Muscle layer of colon (tissue), 2 donors: Measurements from ENCODE around the gene PRMT1.

Experiments
- H3K27ac ChIP-seq: one replicate; pipeline ENCODE4 v1.7.0; 2013; ENCODE audit warnings: low read depth, mild to moderate bottlenecking, low read length, moderate library complexity
- H3K27me3 ChIP-seq, 2 donors: one replicate each; pipeline ENCODE4 v1.7.0; 2013; ENCODE audit warnings: low read length in 2 of 2, mild to moderate bottlenecking in 2 of 2; ENCODE audit not compliant: insufficient read depth in 2 of 2, control insufficient read depth in 1 of 2
- H3K36me3 ChIP-seq: one replicate; pipeline ENCODE4 v1.7.0; 2013; ENCODE audit warnings: mild to moderate bottlenecking, low read length; ENCODE audit not compliant: insufficient read depth
- H3K4me1 ChIP-seq: one replicate; pipeline ENCODE4 v1.7.0; 2013; ENCODE audit warnings: mild to moderate bottlenecking, low read length; ENCODE audit not compliant: insufficient read depth
- H3K4me3 ChIP-seq, 2 donors: one replicate each; pipeline ENCODE4 v1.7.0; 2013; ENCODE audit warnings: low read length in 2 of 2, low read depth in 1 of 2, mild to moderate bottlenecking in 1 of 2, moderate library complexity in 1 of 2
- H3K9ac ChIP-seq: one replicate; pipeline ENCODE4 v1.7.0; 2013; ENCODE audit warnings: low read length
- H3K9me3 ChIP-seq: one replicate; pipeline ENCODE4 v1.7.0; 2013; ENCODE audit warnings: mild to moderate bottlenecking, low read length
- donor health status: abdominal sarcoma.
- donor health status: Adenocarcinoma of cecum.

Gene PRMT1

DNA sequence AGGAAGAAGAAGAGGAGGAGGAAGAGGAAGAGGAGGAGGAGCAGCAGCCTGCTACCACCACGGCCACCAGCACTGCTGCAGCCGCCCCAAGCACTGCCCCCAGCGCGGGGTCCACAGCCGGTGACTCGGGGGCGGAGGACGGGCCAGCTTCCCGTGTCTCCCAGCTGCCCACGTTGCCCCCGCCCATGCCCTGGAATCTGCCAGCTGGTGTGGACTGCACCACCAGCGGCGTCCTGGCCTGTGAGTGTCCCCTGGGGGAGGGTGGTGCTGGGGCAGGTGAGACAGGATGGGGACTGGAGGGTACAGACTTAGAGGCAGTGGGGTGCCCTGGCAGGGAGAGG, 23.6 kb upstream of the PRMT1 start:
- H3K36me3 ChIP-seq: peaks cover 62% of the 10 kb centered on the region
- no peaks in the 10 kb centered on the region for H3K27me3 ChIP-seq

DNA sequence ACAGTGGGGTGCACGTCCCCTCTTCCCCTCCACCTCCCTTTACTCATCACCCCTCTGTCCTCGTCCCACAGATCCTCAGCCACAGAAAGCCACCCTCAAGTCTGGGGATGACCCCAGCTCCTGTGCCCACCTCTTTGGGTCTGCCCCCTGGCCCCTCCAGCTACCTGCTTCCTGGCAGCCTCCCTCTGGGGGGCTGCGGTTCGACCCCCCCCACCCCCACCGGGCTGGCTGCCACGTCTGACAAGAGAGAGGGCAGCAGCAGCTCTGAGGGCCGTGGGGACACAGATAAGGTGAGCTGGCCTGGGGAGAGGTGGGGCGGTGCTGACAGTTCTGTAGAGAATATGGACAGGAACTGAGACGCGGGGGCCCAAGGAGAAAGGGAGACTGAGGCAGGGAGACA, 22.5 kb upstream of the PRMT1 start:
- Histone ChIP-seq H3K4me3 (no peak overlapping the region), H3K36me3 (peaks cover 69% of the 10 kb centered on the region)

More for the DNA sequence above, 23.6 kb upstream of the PRMT1 start:
- Histone ChIP-seq H3K27ac (no peak overlapping the region), H3K4me3 (no peak overlapping the region), H3K9ac (no peak overlapping the region), H3K9me3 (no peaks in the 10 kb centered on the region), H3K4me1 (no peaks in the 10 kb centered on the region)

DNA sequence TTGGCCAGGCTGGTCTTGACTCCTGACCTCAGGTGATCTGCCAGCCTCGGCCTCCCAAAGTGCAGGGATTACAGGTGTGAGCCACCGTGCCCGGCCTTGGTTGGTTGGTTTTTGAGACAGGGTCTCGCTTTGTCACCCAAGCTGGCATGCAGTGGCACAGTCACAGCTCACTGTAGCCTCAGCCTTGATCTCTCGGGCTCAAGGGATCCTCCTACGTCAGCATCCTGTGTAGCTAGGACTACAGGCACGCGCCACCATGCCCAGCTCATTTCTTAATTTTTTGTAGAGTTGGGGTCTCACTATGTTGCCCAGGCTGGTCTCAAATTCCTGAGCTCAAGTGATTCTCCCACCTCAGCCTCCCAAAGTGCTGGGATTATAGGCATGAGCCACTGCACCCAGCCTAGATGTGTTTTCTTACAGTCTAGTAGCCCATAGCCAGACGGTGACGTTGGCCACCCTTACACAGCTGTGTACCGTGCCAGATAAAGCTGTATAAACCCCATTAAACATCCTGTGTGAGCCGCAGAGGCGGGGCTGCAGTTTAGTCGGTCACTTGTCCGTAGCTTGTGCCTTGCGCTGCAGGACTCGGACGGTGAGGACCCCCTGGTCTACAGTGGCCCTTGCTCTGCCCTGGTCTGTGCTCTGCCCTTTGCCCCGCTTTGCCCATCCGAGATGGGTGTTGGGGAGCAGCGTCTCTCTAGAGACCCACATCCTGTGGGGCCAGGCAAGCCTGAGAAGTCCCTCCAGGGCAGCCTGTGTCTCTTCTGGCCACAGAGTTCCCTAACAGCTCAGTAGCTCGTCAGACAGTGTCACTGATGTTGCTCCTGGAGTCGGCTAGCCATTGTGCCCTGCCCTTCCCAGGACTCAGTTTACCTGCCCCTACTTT, 21.3 kb upstream of the PRMT1 start:
- H3K4me3 ChIP-seq: no peak overlapping the region
- H3K27me3 ChIP-seq: no peaks in the 10 kb centered on the region
- H3K36me3 ChIP-seq: peaks cover 69% of the 10 kb centered on the region
- H3K9me3 ChIP-seq: no peaks in the 10 kb centered on the region
- no peaks in the 10 kb centered on the region for H3K4me1 ChIP-seq
- H3K27ac ChIP-seq: no peak overlapping the region
- no peak overlapping the region for H3K9ac ChIP-seq

More for the DNA sequence above, 22.5 kb upstream of the PRMT1 start:
- H3K9me3 ChIP-seq: no peaks in the 10 kb centered on the region
- no peak overlapping the region for H3K27ac ChIP-seq
- H3K4me1 ChIP-seq: no peaks in the 10 kb centered on the region
- H3K27me3 ChIP-seq: no peaks in the 10 kb centered on the region
- H3K9ac ChIP-seq: no peak overlapping the region

DNA sequence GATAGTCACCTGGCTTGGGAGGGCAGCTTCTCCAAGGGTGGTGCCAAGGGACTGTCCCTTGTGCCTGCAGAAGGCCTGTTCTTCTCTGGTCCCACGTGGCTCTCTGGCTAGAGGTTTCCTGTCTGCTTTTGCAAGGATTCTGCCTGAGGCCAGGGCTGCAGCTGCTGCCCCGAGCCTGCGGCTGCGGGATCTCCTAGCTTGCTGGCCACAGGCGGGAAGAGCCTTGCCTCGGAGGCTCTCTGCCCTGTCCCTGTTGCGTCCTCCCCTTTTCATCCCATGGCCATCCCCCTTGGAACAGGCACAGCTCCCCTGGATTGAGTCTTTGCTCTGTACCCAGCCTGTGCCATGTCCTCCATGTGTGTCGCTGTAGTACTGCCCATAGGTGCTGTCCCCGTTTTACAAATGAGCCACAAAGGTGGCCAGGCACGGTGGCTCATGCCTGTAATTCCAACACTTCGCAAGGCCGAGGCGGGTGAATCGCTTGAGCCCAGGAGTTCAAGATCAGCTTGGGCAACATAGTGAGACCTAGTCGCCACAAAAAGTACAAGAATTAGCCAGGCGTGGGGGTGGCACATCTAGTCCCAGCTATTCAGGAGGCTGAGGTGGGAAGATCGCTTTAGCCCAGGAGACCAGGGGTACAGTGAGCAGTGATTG, 20.5 kb upstream of the PRMT1 start:
- Histone ChIP-seq H3K36me3 (peaks cover 77% of the 10 kb centered on the region), H3K9me3 (no peaks in the 10 kb centered on the region), H3K4me3 (no peak overlapping the region), H3K27ac (no peak overlapping the region), H3K4me1 (no peaks in the 10 kb centered on the region), H3K27me3 (no peaks in the 10 kb centered on the region), H3K9ac (no peak overlapping the region)

DNA sequence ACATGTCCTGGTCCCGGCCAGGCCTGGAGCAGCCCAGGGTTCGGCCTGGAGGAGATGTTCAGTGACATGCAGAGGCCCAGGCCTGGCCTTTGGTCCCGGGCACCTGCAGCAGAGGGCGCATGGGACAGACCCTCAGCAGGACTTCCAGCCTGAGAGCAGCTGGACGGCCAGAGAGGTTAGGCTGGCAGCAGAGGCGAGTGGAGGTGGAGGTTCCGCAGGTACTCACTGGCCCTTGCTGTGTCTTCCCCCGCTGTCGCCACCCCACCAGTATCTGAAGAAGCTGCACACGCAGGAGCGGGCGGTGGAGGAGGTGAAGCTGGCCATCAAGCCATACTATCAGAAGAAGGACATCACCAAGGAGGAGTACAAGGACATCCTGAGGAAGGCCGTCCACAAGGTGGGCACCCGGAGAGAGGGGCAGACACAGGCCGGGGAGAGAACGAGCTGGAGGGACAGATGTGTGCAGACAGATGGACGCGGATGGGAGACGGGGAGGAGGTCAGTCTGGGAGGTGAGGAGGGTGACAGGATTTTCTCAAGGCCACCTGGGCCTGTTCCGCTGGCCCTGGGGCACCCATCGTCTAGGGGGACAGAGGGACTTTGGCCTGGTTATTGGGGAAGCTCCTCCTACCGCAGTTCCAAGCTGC, 19.5 kb upstream of the PRMT1 start:
- Histone ChIP-seq H3K36me3 (peaks cover 87% of the 10 kb centered on the region), H3K27me3 (no peaks in the 10 kb centered on the region), H3K9ac (no peak overlapping the region), H3K4me1 (no peaks in the 10 kb centered on the region), H3K4me3 (no peak overlapping the region), H3K9me3 (no peaks in the 10 kb centered on the region), H3K27ac (no peak overlapping the region)

DNA sequence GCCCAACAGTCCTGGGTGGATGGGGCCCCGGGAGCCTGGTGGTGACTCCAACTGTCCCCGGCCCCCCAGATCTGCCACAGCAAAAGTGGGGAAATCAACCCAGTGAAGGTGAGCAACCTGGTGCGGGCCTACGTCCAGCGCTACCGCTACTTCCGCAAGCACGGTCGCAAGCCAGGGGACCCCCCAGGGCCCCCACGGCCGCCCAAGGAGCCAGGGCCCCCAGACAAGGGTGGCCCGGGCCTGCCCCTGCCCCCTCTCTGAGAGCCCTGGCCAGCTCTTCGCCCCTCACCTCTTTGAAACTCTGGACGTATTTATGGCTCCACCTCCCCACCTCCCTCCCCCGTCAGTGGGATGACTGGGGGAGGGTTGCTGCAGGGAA, 18.9 kb upstream of the PRMT1 start:
- Histone ChIP-seq H3K27ac (no peak overlapping the region), H3K4me1 (no peaks in the 10 kb centered on the region), H3K4me3 (no peak overlapping the region), H3K9me3 (no peaks in the 10 kb centered on the region), H3K36me3 (peaks cover 92% of the 10 kb centered on the region), H3K27me3 (no peaks in the 10 kb centered on the region), H3K9ac (no peak overlapping the region)

DNA sequence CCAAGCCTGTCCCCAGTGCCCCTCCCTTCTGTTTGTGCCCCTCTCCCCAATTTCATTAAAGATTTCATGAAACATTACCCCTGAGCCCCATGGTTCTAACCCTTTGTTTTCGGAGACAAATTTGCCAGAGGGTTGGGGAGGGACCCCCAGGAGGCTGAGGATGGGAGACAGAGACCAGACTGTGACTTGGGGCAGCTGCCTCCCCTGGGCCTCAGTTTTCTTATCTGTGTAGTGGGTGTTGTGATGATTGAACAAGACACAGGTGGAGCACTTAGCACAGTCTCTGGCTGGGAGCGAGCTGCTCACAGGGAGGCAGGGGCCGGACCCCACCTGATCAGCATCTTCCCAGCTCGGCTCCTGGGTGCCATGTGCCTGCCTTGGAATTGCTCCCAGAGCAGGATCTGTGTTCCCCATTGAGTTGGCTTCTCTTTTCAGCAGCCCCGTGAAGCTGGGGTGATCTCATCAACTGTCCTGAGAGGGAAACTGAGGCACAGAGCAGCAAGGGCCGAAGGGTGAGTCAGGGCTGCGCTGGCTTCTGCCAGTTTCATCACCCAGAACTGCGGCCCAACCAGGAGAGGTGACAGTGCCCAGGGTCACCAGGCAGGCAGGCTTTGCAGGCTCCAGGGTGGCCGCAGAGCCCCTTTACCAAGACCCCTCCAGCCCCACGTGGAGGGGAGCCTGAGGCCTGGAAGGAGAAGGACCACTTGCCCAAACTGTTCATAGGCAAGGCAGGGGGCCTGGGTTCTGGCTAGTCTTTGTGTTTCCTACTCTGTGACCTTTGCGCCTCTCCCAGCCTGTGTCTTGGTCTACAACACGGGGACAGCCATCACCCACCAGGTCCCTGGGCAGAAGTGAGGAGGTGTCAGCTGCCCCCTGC, 18.3 kb upstream of the PRMT1 start:
- no peak overlapping the region for H3K4me3 ChIP-seq
- H3K4me1 ChIP-seq: peaks cover 4% of the 10 kb centered on the region
- peaks cover 88% of the 10 kb centered on the region for H3K36me3 ChIP-seq

DNA sequence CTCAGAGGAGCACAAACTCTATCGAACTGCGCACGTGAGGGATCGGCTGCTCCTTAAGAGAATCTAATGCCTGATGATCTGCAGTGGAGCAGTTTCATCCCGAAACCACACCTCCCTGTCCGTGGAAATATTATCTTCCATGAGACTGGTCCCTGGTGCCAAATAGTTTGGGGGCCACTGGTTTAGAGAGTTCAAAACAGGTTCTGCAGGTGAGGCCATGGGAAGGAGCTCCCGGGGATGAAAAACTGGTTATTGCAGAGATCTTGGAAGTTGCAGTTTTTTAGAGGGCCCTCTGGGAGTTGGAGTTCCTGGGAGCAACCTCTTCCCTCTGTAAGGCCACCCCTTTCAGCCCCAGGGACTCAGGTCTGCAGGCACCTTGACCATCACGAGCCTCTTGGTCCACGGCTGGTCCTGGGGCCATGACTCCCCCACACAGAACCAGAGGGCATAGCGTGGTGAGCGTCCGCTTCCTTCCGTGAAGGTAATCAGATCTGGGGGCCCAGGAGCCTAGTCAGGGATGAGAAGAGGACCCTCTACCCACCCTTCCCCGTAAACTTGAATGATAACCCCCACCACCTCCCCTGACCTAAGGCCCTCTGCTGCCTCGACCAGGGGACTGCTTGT, 16.6 kb upstream of the PRMT1 start:
- H3K27me3 ChIP-seq: no peaks in the 10 kb centered on the region
- no peak overlapping the region for H3K27ac ChIP-seq
- no peak overlapping the region for H3K4me3 ChIP-seq
- peaks cover 8% of the 10 kb centered on the region for H3K4me1 ChIP-seq
- peaks cover 75% of the 10 kb centered on the region for H3K36me3 ChIP-seq
- H3K9ac ChIP-seq: no peak overlapping the region
- no peaks in the 10 kb centered on the region for H3K9me3 ChIP-seq

More for the DNA sequence above, 18.3 kb upstream of the PRMT1 start:
- no peaks in the 10 kb centered on the region for H3K27me3 ChIP-seq
- H3K9me3 ChIP-seq: no peaks in the 10 kb centered on the region
- no peak overlapping the region for H3K9ac ChIP-seq
- H3K27ac ChIP-seq: no peak overlapping the region

DNA sequence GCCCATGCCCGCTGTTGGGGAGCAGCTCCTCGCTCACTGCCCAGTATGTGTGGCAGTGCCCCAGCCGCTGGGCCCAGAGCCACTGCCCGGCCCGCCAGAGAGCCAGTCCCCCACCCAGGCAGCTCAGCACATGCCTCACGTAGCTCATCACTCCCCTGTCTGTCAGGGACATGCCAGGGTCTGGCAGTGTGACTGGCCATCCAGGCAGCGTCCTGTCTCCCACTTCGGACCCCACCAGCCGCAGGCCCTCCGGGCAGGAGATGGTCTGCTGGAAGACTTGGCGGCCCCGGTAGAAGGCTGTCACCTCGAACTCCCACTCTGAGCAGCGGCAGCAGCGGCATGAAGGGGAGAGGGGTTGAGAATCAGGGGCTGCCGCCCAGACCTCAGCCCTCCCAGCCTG, 15.1 kb upstream of the PRMT1 start:
- Histone ChIP-seq H3K9ac (no peak overlapping the region), H3K27ac (no peak overlapping the region), H3K9me3 (no peaks in the 10 kb centered on the region), H3K36me3 (peaks cover 60% of the 10 kb centered on the region), H3K4me1 (peaks cover 18% of the 10 kb centered on the region), H3K27me3 (no peaks in the 10 kb centered on the region), H3K4me3 (no peak overlapping the region)

DNA sequence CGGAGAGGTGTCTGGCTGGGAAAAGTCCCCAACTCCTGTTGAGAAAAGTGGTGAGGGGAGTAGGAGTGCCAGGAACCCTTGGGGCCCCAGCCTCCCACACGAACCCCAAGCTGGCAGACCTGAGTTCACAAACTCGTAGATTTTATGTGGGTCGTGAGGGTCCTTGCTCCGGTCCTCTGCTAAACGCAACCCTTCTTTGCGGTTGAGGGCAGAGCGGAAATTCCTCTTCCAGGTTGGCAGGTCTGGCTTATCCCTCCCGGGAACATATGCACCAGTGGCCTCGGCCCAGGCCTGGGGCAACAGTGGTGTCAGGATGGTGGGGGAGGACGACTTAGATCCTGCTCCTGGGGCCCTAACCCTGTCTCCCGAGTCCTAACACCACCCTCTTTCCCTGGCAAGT, 13.8 kb upstream of the PRMT1 start:
- no peak overlapping the region for H3K4me3 ChIP-seq
- H3K9me3 ChIP-seq: no peaks in the 10 kb centered on the region
- H3K4me1 ChIP-seq: peaks cover 18% of the 10 kb centered on the region
- H3K36me3 ChIP-seq: peaks cover 48% of the 10 kb centered on the region
- no peak overlapping the region for H3K9ac ChIP-seq
- no peak overlapping the region for H3K27ac ChIP-seq
- H3K27me3 ChIP-seq: no peaks in the 10 kb centered on the region
